Tibial nerve (tissue), 3 donors: ENCODE data around the gene SLC8B1.

ENCODE experiments used
- POLR2A ChIP-seq, 2 donors: fragments of 450-650 bp; IDR thresholded peaks; one replicate each; pipeline ENCODE4 v1.6.1; 2017; ENCODE audit warnings: antibody characterized with exemption in 2 of 2, mild to moderate bottlenecking in 2 of 2, moderate library complexity in 2 of 2
- TF ChIP-seq, protein P1 (sequence below), 5 experiments: fragments of 200-600 bp in 3 of 5; fragments of 450-650 bp in 2 of 5; sonication (generic) in 3 of 5; IDR thresholded peaks; one replicate each; pipeline ENCODE4 v1.5.1; 2016 to 2019; ENCODE audit warnings: antibody characterized with exemption in 5 of 5, mild to moderate bottlenecking in 3 of 5, moderate library complexity in 2 of 5

DNA sequence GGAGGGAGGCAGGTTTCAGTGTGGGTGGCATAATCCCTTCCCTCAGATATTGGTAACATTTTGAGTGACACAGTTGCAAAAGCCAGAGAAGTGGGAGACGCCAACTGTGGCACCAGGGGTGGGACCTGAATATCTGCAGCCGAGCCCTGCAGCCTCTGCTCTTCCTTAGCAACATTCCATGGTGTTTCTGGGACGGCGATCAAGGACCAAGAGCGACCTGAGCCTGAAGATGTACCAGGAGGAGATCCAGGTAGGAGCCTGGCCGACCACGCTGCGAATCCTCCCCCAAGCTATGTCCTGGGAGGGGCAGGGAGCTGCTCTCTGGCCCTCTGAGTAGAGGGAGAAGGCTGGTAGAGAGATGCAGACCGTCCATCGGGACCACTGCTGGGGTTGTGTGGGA is 41.8 kb downstream of the SLC8B1 start:
- no peak for TF ChIP-seq POLR2A (IDR thresholded peaks at IDR 0.05)
- TF ChIP-seq, protein P1, sequence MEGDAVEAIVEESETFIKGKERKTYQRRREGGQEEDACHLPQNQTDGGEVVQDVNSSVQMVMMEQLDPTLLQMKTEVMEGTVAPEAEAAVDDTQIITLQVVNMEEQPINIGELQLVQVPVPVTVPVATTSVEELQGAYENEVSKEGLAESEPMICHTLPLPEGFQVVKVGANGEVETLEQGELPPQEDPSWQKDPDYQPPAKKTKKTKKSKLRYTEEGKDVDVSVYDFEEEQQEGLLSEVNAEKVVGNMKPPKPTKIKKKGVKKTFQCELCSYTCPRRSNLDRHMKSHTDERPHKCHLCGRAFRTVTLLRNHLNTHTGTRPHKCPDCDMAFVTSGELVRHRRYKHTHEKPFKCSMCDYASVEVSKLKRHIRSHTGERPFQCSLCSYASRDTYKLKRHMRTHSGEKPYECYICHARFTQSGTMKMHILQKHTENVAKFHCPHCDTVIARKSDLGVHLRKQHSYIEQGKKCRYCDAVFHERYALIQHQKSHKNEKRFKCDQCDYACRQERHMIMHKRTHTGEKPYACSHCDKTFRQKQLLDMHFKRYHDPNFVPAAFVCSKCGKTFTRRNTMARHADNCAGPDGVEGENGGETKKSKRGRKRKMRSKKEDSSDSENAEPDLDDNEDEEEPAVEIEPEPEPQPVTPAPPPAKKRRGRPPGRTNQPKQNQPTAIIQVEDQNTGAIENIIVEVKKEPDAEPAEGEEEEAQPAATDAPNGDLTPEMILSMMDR (IDR thresholded peaks at IDR 0.05), result no peak
